ENCODE results near the gene POU6F1. TPM values are rescaled to one million over a fixed set of nuclear protein-coding genes. Genes with fewer than 3 reads are reported as not detected.

Gene POU6F1
- total and polyA plus RNA-seq, 2 of the 8 experiments (the other 6 are each of a cell fraction or from before 2014, with no cell fraction given): 5.6 to 8.7 TPM

GRCh38 chr12:51222461-51222860, 4.6 kb upstream of the POU6F1 start:
- Histone ChIP-seq H3K4ac (replicated peaks; ENCODE audit: insufficient read length, low read depth, low read length) (no peak overlapping the region), H3K4me2 (ENCODE audit: insufficient read depth in 1 of 2, low read depth in 2 of 2, low read length in 2 of 2) (no peak overlapping the region), H3K79me1 (ENCODE audit: low read depth, low read length) (no peaks in the 10 kb centered on the region), H2BK120ac (replicated peaks; ENCODE audit: low read depth, low read length) (no peak overlapping the region), H3K9me3 (ENCODE audit: insufficient read depth in 2 of 2, low read depth in 1 of 2, low read length in 1 of 2) (no peaks in the 10 kb centered on the region), H2BK15ac (ENCODE audit: low read length) (no peak overlapping the region), H3K36me3 (ENCODE audit: control insufficient read depth in 2 of 4, insufficient read depth in 4 of 4, low read length in 3 of 4) (peaks cover 0 to 3% (median 0%) of the 10 kb centered on the region in 4 experiments; a peak in 1 of 8 replicates), H4K91ac (replicated peaks; ENCODE audit: insufficient read length, low read length) (no peak overlapping the region), H3K23me2 (ENCODE audit: low read depth, low read length) (peaks cover 7% of the 10 kb centered on the region; the same call in 1 of the 2 replicates), H2BK20ac (ENCODE audit: low read length) (no peak overlapping the region), H2AFZ (ENCODE audit: low read length) (no peak overlapping the region), H4K8ac (ENCODE audit: extremely low read depth, insufficient read depth, low read length) (no peak overlapping the region), H3K4me1 (replicated peaks in 1 of 4; ENCODE audit: control insufficient read depth in 3 of 4, insufficient read depth in 4 of 4, low read length in 3 of 4) (peaks cover 0 to 10% (median 7%) of the 10 kb centered on the region in 4 experiments; a peak in 5 of 7 replicates), H2AK5ac (ENCODE audit: low read depth, low read length) (no peak overlapping the region), H2BK12ac (ENCODE audit: low read depth, low read length) (no peak overlapping the region), H3K14ac (ENCODE audit: insufficient read length) (no peak overlapping the region), H4K20me1 (replicated peaks in 1 of 2; ENCODE audit: control insufficient read depth in 1 of 2, insufficient read depth in 2 of 2, low read length in 2 of 2) (no peaks in the 10 kb centered on the region), H3K27me3 (replicated peaks in 1 of 4; ENCODE audit: control insufficient read depth in 3 of 4, extremely low read depth in 1 of 4, insufficient read depth in 3 of 4, low read length in 3 of 4) (no peaks in the 10 kb centered on the region), H3K23ac (ENCODE audit: insufficient read length) (no peak overlapping the region), H3K27ac (ENCODE audit: low read depth, low read length) (no peak overlapping the region), H4K5ac (ENCODE audit: insufficient read length, low read depth, low read length) (no peak overlapping the region), H3K9ac (replicated peaks in 1 of 4; ENCODE audit: extremely low read depth in 1 of 4, low read depth in 3 of 4, low read length in 3 of 4) (no peak overlapping the region), H3K4me3 (ENCODE audit: extremely low read depth in 1 of 4, insufficient read depth in 2 of 4, low read depth in 3 of 4, low read length in 4 of 4) (no peak overlapping the region), H3K18ac (ENCODE audit: extremely low read depth, low read length) (no peak overlapping the region), H3K56ac (replicated peaks; ENCODE audit: insufficient read length, low read depth, low read length) (no peak overlapping the region), H3K79me2 (ENCODE audit: control insufficient read depth in 1 of 2, insufficient read depth in 2 of 2, low read length in 2 of 2) (peaks cover 0 to 5% of the 10 kb centered on the region in 2 experiments; a peak in 1 of 4 replicates), H2BK5ac (ENCODE audit: low read depth, low read length) (no peak overlapping the region; the same call in 1 of the 2 replicates)
- 94 to 100% methylated on average over 2 to 7 of the region's 7 CpGs for WGBS, 2 experiments (ENCODE audit: extremely low coverage in 1 of 2, insufficient coverage in 1 of 2, insufficient read length in 1 of 2, insufficient replicate concordance in 2 of 2, low coverage in 1 of 2, low lambda C conversion rate in 2 of 2, missing lambda C conversion rate in 1 of 2)
- FAIRE-seq (no peak), DNase-seq (ENCODE audit: low read depth in 1 of 2, low spot score in 2 of 2) (no peak)
- ChIA-PET POLR2A (ENCODE audit: partially characterized antibody) (interaction anchor here (1.2 to 2.9 kb wide), 3 partner anchors 9 to 139 kb away, joined by 6 to 12 read pairs (median 7); partner anchors contain the start of gene CSRNP2), CTCF (ENCODE audit: partially characterized antibody) (interaction anchor here (1.2 kb wide), 1 partner anchor 11 kb away, joined by 3 read pairs; no protein-coding TSS in a partner anchor)
- no peak for TF ChIP-seq NRF1 (IDR thresholded peaks at IDR 0.05; ENCODE audit: low read depth, low read length)
- no peak for TF ChIP-seq CBX5 (IDR thresholded peaks at IDR 0.05; ENCODE audit: low read depth, low read length)
- no peak for TF ChIP-seq RBBP5 (IDR thresholded peaks at IDR 0.05; ENCODE audit: borderline replicate concordance, low read depth, low read length)
- TF ChIP-seq JUND (IDR thresholded peaks at IDR 0.05; ENCODE audit: low read length): no peak
- TF ChIP-seq BCL11A (IDR thresholded peaks at IDR 0.05; ENCODE audit: low read depth in 2 of 2, low read length in 2 of 2): no peak
- TF ChIP-seq SIRT6 (IDR thresholded peaks at IDR 0.05; ENCODE audit: low read length): no peak
- no peak for TF ChIP-seq CBX8 (IDR thresholded peaks at IDR 0.05; ENCODE audit: borderline replicate concordance, low read depth, low read length)
- no peak for TF ChIP-seq ATF2 (IDR thresholded peaks at IDR 0.05; ENCODE audit: low read length)
- no peak for TF ChIP-seq SP4 (IDR thresholded peaks at IDR 0.05; ENCODE audit: low read length)
- no peak for TF ChIP-seq MAFK (IDR thresholded peaks at IDR 0.05; ENCODE audit: low read depth, low read length)

Measured in H1 (cell line).